C1 segment of cervical spinal cord (tissue), 14 donors: Measurements from ENCODE around the gene CUEDC1.
A peak's percentile ranks its signal among the peaks of the same experiment; 100 is the strongest.

ENCODE experiments used
- DNase-seq, 14 donors: peaks; one replicate each; lab custom pipeline; 2025; lab: John Stamatoyannopoulos, UW

CUEDC1 gene

DNA sequence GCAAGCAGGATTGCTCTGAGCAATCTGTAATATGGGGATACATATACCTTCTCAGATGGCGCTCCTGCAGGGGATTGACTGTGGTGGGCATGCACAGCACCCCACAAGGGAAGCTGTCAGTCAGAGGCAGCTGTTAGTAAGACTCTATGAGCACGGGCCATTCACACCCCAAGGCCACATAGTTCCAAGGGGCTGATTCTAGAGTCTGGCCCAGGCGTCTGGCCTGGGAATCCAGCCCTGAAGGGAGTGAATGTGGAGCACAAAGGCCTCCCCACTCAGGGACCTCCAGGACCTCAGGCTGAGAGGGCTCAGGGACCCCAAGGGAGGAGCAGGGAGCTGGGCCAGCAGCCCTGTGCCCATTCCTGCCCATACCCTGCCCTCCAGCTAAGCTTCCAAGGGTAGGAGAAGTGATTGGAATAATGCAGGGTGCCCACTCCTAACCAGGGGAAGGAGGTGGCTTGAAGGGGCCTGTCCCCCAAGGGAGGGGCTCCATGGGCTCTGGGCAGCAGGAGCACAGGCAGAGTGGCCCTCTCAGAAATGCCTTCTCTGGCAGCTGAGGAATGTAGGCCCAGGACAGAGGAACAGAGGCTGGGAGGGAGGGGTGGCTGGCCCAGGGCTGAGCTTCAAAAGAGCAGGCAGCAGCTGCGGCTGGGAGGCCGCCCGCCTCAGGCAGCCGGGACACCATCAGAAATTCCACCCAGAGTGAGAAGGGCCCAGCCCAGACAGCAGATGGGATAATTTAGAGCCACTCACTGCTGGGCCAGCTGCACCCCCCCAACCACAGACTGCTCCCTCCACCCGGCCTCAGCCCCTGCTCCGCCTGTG, 56.5 kb downstream of the CUEDC1 start:
- DNase-seq, result peak in 7 of 14 donors; percentile 18 to 71 (median 52)

DNA sequence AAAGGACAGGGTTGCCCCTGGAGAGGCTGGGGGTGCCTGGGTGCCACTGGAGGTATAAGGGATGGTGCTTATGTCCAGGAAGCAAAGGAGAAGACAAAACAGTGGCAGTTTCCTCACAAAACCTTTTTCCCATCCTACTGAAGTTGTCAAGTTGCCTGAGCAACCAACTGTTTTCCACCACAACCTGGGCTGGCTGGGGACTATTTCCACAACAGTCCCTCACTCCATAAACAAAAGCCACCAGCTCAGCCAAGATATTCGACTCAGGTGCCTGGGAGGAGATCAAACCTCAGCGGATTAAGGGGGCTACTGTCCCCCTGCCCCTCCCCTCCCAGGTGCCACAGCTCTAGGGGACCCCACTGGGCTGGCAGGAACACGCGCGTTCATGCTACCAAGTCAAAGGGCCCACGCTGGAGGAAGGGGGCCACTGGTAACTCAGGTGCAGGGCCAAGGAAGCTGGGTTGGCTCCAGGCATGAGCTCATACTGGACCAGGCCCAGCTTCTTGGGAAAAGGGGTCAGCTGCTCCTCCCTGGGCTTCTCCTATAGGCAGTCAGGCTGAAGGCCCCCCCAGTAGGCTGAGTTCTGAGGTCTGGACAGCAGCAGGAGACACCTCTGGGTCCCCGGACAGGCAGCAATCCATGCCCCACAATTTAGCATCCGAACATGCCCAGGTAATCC, 59.7 kb downstream of the CUEDC1 start:
- peak in 2 of 14 donors; percentile 34 to 49 for DNase-seq

GRCh38 chr17:57894848-57895247, 60.4 kb downstream of the CUEDC1 start:
- no peak for DNase-seq

GRCh38 chr17:57892820-57893595, 62.2 kb downstream of the CUEDC1 start:
- DNase-seq, result peak in 13 of 14 donors; percentile 47 to 96 (median 84)

DNA sequence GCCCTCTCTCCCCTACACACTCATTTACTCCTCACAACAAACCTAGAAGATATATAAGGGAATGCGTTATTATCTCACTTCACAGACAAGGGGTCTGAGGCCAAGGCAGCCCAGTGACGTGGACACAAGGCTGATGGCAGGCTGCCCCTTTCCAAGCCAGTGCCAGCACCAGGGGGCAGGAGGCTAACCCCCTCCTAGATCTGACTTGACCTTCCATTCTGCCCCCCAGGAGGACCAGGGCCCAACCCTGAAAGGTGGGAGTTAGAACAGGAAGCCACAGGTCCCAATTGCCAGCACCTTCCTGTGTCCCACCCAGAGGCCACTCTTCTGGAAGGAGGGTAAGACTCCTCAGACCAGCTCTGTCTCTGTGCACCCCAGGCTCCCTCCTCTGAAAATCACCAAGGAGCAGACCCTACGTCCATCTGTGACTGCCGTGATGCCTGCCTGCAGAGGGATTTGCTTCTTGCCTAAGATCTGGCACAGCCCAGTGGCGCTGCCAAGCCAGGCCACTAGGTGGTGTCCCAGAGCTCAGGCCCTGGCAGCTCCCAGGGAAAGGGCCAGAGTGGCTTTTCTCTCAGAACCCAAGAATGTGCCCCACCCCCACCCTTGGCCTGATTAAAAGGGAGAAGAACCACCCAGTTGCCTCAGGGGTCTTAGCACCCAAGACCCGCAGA, 62.9 kb downstream of the CUEDC1 start:
- peak in 12 of 14 donors; percentile 66 to 89 (median 78) for DNase-seq

DNA sequence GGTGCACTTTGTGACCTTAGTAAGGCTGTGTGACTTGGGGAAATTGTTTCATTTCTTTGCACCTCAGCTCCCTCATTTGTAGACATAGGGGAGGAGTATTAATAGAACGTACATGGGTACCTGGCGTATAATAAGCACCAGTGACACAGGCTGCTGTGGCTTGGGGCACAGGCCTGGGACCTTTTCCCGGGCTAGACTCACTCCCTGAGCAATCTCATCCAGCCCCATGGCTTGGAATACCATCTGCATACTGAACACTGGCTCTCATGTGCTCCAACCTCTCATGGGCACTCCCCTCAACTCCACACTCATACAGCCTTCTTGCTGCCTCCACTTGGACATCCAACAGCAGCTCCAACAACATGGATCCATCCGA, 64.4 kb downstream of the CUEDC1 start:
- DNase-seq, result no peak

DNA sequence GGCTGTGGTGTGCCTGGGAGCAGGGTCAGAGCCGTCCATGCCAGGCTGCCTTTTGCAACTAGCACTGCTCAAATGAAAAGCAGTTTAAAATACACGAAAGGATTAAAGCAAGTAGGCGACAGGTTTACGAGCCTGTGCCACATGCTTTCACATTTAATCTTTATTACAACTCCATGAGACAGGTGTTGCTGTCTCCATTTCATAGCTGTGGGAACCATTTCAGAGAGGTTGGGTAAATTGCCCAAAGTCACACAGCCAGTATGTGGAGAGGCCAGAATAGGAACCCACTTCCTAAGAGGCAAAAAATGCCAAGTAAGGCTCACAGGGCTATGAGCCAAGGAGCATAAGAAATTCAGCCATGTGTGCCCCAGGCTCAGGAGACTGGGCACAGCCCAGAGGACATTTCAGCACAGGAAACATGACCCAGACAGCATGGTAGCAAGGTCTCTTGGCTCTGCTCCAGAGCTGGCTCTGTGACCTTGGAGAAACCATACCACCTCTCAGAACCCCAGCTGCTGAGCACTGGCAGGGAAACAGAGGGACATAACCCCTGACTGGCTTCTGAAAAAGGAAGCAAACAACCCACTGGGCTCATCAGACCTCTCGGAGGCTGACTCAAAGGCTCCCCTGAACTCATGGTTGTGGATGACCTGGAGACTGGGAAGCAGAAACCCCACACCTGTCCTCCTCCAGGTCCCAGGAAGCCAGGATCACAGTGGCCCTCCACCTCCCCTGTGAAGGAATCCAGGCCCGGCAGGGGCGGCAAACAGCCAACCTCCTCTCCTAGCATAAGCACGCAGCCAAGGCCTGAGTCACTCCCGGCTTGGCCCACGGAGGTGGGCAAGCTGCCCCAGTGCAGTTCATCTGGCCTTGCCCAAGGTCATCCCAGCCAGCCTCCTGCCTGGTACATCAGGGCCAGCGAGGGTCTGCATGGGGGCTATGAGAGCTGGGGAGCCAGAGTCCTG, 65.0 kb downstream of the CUEDC1 start:
- peak in 7 of 14 donors; percentile 45 to 84 (median 62) for DNase-seq

- DNase-seq, result no peak
Measured at GRCh38 chr17:57889252-57889651, 66.0 kb downstream of the CUEDC1 start.

GRCh38 chr17:57888311-57889216, 66.6 kb downstream of the CUEDC1 start:
- no peak for DNase-seq

DNA sequence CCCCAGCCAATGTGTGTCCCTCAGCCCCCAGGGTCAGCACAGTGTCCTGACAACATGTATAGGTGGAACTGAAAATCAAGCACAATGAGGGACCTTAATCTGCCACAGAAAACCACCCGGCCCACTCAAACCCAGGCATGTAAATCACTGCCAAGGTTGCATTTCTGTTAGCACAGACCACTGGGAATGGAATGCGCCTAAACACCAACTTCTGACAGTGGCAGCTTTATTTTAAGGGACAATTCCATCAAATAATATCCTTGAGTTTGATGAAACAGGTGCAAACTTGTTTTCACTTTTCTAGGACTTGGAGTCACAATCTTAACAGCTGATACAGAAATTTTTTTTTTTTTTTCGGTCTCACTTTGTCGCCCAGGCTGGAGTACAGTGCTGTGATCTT, 68.1 kb downstream of the CUEDC1 start:
- DNase-seq, result no peak

DNA sequence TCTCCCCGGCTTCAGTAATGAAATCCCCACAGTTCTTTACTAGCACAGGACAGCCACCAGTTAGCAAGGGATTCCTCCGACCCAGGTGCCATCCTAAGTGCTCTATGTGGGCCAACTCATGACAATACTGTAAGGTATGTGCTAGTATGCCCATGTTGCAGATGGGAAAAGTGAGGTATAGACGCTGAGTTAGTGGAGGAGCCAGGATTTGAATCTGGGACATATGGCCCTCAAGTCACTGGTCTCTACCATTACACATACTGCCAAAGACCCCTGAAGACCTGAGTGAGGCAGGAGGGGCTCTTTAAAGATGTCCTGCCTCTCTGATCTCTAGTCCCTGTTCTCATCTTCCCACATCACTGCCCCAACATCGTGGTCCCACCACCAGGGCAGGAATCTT, 69.2 kb downstream of the CUEDC1 start:
- DNase-seq, result no peak

DNA sequence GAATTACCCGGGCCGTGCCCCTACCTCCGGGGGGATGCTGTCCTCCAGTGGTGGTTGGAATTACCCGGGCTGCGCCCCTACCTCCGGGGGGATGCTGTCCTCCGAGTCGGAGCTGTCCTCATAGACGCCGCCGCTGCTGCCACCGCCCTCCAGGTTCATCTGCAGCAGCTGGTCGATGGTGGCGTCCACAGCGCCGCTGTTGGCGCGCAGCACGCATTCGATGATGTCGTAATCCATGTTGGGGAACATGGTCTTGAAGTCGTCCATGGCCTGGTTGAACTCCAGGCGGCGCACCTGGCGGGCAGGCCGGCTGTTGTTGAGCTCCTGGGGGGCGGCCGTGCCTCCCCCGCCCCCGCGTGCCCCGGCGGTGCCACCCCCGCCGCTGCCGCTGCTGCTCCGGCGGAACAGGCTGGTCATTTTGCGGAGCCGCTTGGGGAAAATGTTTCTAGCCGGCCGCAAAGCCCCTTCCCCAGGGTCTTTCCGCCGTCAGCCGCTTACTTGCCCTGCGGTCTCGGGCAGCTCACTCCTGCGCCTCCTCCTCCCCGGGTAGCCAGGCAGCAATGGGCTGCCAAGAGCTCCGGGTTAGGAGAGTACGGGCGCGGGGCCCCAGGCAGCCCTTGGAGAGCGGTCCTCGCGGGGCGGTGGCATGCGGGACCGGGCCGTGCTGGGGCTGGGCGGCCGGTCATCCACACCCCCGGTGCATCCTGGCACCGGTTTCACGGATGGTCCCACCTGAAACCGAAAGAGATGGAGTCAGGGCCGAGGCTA, 69.9 kb downstream of the CUEDC1 start:
- DNase-seq, result no peak

GRCh38 chr17:57881783-57882351, 73.3 kb downstream of the CUEDC1 start:
- DNase-seq, result peak in 1 of 14 donors; percentile 34

GRCh38 chr17:57881143-57881542, 74.1 kb downstream of the CUEDC1 start:
- no peak for DNase-seq

GRCh38 chr17:57880086-57880456, 75.1 kb downstream of the CUEDC1 start:
- DNase-seq, result no peak

DNA sequence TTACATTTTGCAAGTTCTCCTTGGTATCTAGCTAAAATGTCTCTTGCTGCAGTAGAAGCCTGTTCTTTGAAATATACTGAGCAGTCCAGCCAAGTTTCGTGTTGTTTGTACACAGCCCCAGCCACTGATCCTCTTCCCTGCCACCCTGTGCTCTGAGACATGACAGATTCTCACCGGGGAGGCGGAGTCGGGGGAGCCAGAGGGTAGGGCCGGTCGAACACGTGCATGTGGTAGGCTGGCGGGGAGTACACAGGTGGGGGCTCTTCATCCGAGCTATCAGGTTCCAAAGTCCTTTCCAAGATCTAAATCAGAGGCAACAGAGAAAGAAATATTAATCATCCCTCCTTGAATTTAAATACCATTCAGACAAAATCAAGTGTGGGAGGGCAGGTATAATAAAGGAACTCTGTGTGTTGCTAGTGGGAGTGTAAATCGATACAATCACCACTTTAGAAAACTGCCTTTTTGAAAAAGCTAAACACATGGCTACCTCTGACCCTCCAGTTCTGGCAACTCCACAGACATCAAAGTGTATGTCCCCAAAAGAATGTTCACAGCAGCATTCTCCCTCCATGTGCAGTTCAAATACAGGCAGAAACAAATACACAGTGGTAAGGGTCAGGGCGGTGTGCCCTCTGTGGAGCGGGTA, 75.7 kb downstream of the CUEDC1 start:
- DNase-seq, result no peak

DNA sequence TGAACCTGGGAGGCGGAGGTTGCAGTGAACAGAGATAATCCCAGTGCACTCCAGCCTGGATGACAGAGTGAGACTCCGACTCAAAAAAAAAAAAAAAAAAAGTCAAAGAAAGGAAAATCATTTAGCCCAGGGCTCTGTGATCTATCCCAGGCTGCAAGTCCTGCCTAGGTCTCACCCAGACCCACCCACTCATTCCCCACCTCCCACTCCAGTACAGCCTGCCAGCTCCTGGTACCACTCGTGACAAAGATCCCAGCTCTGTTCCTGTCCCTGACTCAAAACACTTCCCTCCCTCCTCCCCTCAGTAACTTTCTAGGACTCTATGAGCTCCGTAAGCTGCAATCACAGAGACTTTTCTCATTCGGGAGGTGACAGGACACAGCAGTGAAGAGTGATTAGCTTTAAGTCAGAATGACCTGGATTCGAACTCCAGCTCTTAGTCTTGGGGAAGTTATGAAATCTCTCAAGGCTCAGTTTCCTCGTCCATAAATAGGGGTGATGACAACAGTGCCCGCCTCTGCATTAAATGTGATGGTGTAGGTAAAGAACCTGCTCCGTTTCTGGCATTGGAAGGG, 77.3 kb downstream of the CUEDC1 start:
- no peak for DNase-seq

- DNase-seq, result no peak
Measured at GRCh38 chr17:57876866-57877237, 78.4 kb downstream of the CUEDC1 start.
